Prostate gland (tissue), 2 donors: ENCODE data around the gene SLC7A7.

Source experiments
- POLR2A ChIP-seq: fragments of 450-650 bp; IDR thresholded peaks from one replicate; pipeline ENCODE4 v1.6.1; 2016; ENCODE audit warnings: antibody characterized with exemption, mild to moderate bottlenecking
- POLR2AphosphoS5 ChIP-seq: sonication (generic); formaldehyde crosslinking; IDR thresholded peaks from one replicate; pipeline ENCODE4 v1.6.1; 2017; ENCODE audit warnings: antibody characterized with exemption
- TF ChIP-seq, protein P1 (sequence below), 4 experiments: fragments of 200-600 bp in 2 of 4; fragments of 450-650 bp in 2 of 4; sonication (generic) in 2 of 4; IDR thresholded peaks; 1 replicate in 3 of 4; 2 replicates in 1 of 4; pipeline ENCODE4 v1.5.1; 2016 to 2019; ENCODE audit warnings: antibody characterized with exemption in 4 of 4, mild to moderate bottlenecking in 2 of 4, moderate library complexity in 2 of 4

DNA sequence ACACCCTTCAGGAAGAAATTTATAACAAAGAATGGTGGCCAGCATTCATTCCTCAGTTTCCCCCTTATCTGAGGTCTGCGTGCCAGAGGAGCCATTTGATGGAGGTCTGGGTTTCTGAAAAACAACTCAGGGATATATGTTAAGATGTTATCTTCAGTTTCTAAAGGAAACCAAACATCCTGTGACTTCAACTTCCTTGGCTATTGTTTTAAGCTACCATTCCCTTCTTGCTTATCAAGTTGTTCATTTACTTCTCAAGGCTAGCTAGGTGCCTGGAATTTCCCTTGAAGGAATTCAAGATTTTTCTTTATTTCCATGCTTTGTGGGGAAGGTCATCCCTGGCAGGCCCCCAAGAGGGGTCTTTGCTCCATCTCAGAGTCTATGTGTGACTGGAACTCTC, 75.8 kb downstream of the SLC7A7 start:
- no peak for TF ChIP-seq POLR2A
- TF ChIP-seq, protein P1, sequence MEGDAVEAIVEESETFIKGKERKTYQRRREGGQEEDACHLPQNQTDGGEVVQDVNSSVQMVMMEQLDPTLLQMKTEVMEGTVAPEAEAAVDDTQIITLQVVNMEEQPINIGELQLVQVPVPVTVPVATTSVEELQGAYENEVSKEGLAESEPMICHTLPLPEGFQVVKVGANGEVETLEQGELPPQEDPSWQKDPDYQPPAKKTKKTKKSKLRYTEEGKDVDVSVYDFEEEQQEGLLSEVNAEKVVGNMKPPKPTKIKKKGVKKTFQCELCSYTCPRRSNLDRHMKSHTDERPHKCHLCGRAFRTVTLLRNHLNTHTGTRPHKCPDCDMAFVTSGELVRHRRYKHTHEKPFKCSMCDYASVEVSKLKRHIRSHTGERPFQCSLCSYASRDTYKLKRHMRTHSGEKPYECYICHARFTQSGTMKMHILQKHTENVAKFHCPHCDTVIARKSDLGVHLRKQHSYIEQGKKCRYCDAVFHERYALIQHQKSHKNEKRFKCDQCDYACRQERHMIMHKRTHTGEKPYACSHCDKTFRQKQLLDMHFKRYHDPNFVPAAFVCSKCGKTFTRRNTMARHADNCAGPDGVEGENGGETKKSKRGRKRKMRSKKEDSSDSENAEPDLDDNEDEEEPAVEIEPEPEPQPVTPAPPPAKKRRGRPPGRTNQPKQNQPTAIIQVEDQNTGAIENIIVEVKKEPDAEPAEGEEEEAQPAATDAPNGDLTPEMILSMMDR (IDR thresholded peaks at IDR 0.05), result no peak
- TF ChIP-seq POLR2AphosphoS5, result no peak
